ENCODE measurements around the gene CYTH4.
"Not testable (repeated sequence)": the region's sequence is repeated elsewhere in the genome, so short reads cannot be mapped to it uniquely, and the experiment has no call there.

- TF ChIP-seq CTCF (conservative IDR thresholded peaks at IDR 0.05; ENCODE audit: low read length); EZH2phosphoT487 (IDR thresholded peaks at IDR 0.05; ENCODE audit: borderline replicate concordance, low read depth, low read length): not testable (repeated sequence)
These were observed 46.4 kb downstream of the CYTH4 start for GRCh38 chr22:37328538-37329237.

Measured in OCI-LY7 (cell line).